Metanephros (tissue), 2 donors: ENCODE measurements around the gene DLK2. TPM values are rescaled to one million over a fixed set of nuclear protein-coding genes. Genes with fewer than 3 reads are reported as not detected.

Source experiments
- small RNA-seq: library from RNA; depleted of rRNA; stranded (forward); fragments of <200 nt; gene quantifications from one replicate; pipeline ENCODE3, GENCODE V24; 2014; ENCODE audit warnings: low replicate concordance
- total RNA-seq: library from RNA; depleted of rRNA; stranded (reverse); fragments of >200 nt; gene quantifications from one replicate; pipeline ENCODE4 v1.2.3, GENCODE V29; 2014

DLK2 gene
- 1.3 TPM for total RNA-seq

GRCh38 chr6:43455531-43456428 is at the start of gene DLK2:
DLK2 (minus strand) TSS chr6:43455548; CDS start chr6:43454825, 723 bp downstream.

GRCh38 chr6:43477235-43478007 is 22.1 kb upstream of the DLK2 start, which contains the start of gene TJAP1:
TJAP1 (plus strand) TSS chr6:43477570; CDS start chr6:43499002, 21,432 bp downstream.

GRCh38 chr6:43427406-43428111 is 27.8 kb downstream of the DLK2 start, which contains the start of gene ABCC10:
ABCC10 (plus strand) TSS chr6:43427541; CDS start chr6:43427979, 438 bp downstream.

Small RNA genes within 50 kb of the gene (small RNA-seq; reads per million reads assigned to genes)
- gene MIR6780B: not detected
- gene RNU6-1113P: not detected

Other genes with a start within 250 kb of the DLK2 start
- 64.1 TPM for gene DNPH1, start 226.1 kb downstream of the DLK2 start, total RNA-seq
- gene TTBK1, start 212.1 kb downstream of the DLK2 start, total RNA-seq: 0.29 TPM
- 0.18 TPM for gene SLC22A7, start 157.3 kb downstream of the DLK2 start, total RNA-seq
- 2.6 TPM for gene CRIP3, start 146.7 kb downstream of the DLK2 start, total RNA-seq
- gene ZNF318, start 85.9 kb downstream of the DLK2 start, total RNA-seq: 15.3 TPM
- 18.5 TPM for gene ABCC10, start 28.0 kb downstream of the DLK2 start, total RNA-seq
- 25.9 TPM for gene TJAP1, start 22.0 kb upstream of the DLK2 start, total RNA-seq
- gene LRRC73, start 54.8 kb upstream of the DLK2 start, total RNA-seq: 1.6 TPM
- 83.7 TPM for gene YIPF3, start 61.4 kb upstream of the DLK2 start, total RNA-seq
- gene POLR1C, start 61.5 kb upstream of the DLK2 start, total RNA-seq: 28.6 TPM
- gene XPO5, start 120.5 kb upstream of the DLK2 start, total RNA-seq: 27.6 TPM
- 16.2 TPM for gene POLH, start 120.6 kb upstream of the DLK2 start, total RNA-seq
- gene GTPBP2, start 173.7 kb upstream of the DLK2 start, total RNA-seq: 37.1 TPM
- 20.3 TPM for gene MAD2L1BP, start 180.3 kb upstream of the DLK2 start, total RNA-seq
- gene RSPH9, start 189.5 kb upstream of the DLK2 start, total RNA-seq: 1.2 TPM
- 54.2 TPM for gene MRPS18A, start 232.2 kb upstream of the DLK2 start, total RNA-seq